UCSD-AML1 (cell line): ENCODE measurements around the gene SULT2B1.
"Not testable (repeated sequence)": the region's sequence is repeated elsewhere in the genome, so short reads cannot be mapped to it uniquely, and the experiment has no call there.

Experiments used
- DNase-seq: peaks from one replicate; lab custom pipeline; 2025; ENCODE audit not compliant: unreplicated experiment; lab: John Stamatoyannopoulos, UW

The SULT2B1 gene

DNA sequence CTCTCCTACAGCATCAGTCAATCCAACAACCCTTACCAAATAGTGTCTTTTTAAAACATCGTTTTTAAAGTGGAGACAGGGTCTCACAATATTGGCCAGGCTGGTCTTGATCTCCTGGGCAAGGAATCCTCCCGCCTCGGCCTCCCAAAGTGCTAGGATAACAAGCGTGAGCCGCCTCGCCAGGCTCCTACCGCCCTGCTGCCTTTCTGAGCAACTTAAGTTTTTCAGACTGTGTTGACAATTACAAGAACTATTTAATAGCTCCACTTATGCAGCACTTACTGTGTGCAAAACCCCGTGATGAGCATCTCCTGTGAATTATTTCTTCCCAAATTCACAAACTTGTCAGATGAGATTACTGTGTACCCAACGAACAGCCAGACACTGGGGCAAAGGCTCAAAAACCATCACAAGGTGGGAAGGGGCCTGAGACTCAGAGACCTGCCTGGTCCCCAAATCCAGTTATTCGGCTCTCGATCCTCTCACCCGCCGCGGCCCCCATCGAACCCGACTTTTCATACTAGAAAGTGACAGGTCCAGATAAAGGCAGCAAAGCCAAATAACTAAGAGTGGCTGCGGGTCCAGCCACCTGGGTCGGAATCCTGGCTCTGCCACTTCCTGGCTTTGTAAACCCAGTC is 66.4 kb downstream of the SULT2B1 start:
- no peak for DNase-seq

DNA sequence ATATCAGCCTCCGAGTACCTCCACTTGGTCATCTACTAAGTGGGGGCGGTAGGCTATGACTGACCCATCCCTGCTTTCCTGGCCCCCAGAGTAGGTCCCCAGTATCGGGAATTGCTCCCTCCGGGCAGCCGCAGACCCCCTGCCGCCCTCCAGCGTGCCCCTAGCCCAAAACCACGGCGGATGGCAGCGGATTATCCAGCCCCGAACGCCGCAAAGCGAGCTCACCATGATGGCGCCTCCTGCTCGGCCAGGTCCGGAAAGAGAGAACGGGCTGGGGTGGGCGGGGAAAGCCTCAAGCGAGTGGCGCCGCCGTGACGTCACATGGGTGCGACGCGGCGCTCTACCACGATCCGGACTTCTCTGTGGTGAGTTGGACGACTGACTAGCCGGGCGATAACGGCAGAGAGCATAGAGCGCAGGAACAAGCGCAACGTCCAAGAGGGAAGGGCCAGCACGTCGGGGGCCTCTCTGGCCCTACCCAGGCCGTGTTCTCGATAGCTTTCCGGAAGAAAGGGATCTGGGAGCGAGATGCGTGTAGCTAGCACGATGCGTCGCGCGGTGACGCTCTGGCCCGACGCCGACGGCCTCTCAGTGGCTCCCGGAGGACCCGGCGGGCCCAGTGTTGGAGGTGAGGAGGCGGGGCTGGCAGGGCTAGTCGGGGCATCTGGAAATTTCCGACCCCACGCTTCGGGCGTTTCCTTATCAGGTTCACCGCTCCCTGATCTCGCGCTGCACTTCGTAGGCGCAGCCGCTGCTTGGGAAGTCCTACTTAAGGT is 67.1 kb downstream of the SULT2B1 start, which contains the start of the genes RPL18 and SPHK2:
Gene RPL18 (minus strand): TSS at position 263 of the 776 bp plus-strand sequence. CDS start 35 bp downstream, at position 228.
Gene SPHK2 (plus strand): TSS at position 591 of the 776 bp plus-strand sequence. CDS start 1,009 bp downstream, outside the sequence.
- DNase-seq = peak; percentile 99

- no peak for DNase-seq
Measured at GRCh38 chr19:48619692-48620585, 68.0 kb downstream of the SULT2B1 start.

DNA sequence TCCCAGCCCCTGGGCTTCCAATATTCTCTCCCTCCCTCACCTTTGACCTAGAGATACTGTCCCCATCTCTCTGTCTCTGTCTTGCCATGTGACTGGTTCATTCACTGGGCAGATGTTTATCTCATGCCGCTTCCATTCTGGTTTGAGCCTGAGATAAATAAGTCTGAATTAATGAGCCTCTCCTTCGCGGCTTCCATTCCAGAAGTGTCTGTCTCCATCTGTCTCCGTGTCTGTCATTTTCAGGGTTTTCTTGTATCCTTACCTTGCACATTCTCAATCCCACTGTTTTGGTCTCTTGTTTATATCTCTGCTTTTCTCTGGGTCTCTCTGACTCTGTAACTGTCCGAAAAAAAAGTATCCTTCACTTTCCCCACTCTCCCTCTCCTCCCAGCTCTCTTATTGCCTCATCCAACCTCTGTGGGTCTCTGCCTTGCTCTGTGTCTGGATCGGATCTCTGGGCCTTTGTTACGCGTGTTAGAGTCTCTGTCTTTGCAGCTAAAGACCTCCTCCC is 71.6 kb downstream of the SULT2B1 start:
- no peak for DNase-seq

DNA sequence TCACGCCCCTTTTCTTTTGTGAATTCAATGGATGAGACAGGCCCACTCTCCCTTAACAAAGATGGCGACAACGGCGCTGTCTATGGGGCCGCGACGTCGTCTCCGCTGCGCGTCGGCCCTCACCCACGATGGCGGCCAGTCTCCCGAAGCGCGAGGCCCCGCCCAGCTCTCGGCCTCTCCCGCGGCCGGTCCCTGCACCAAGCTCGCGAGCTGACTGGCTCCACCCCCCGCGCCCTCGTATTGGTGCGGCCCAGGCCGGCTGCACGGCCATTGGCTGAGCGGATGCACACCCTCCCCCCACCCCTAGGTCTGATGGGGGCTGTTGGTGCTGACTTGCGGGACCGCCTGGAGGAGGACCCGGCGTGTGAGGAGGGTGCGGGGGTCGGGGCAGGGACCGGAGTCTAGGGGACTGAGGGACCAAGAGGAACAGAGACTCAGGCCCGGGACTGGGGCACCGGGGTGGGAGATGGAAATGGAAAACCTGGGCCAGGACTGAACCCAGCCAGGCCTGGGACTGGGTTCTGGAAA is 72.2 kb downstream of the SULT2B1 start:
- DNase-seq = peak; percentile 90

DNA sequence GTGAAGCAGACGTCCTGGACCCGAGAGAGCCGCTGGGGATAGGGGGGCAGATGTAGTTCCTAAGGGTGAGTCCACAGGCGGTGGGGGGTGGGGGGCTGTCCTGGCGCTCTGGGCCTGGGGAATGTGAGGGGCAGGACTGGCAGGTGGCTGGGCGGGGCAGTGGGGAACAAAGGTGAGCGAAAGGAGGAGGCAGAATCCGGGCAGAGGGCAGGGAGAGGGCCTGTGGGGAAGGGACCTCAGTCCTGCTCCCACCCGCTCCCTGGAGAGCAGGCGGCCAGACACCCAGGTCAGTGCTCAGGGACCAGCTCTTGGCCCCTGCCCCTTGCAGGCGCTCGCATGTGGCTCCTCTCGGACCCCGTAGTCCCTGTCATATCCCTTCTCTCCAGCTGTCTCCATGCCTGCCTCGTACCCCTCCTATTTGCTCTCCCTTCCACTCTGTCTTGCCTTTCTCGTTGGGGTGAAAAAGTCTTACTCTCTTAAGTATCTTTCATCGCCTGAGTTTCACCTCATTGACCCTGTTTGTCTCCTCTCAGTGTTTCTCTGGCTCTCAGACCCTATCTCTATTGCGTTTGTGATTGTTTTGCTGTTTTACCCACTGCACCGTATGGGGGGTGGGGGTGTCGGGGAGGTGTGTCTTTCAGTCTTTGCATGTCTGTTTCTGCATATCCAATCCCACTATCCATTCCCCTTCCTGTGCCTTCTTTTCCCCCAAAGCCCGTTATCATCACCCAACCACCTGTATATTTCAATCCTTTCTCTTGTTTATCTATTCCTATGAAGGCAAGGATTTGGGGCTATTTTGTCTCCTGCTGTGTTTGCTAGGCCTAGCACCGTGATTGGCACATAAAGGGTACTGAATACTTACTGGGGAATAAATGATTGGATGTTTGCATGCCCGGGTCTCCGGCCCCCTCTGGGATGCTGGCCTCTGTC is 73.1 kb downstream of the SULT2B1 start:
- no peak for DNase-seq

- DNase-seq = no peak
Measured at GRCh38 chr19:48625891-48626327, 73.9 kb downstream of the SULT2B1 start.

DNA sequence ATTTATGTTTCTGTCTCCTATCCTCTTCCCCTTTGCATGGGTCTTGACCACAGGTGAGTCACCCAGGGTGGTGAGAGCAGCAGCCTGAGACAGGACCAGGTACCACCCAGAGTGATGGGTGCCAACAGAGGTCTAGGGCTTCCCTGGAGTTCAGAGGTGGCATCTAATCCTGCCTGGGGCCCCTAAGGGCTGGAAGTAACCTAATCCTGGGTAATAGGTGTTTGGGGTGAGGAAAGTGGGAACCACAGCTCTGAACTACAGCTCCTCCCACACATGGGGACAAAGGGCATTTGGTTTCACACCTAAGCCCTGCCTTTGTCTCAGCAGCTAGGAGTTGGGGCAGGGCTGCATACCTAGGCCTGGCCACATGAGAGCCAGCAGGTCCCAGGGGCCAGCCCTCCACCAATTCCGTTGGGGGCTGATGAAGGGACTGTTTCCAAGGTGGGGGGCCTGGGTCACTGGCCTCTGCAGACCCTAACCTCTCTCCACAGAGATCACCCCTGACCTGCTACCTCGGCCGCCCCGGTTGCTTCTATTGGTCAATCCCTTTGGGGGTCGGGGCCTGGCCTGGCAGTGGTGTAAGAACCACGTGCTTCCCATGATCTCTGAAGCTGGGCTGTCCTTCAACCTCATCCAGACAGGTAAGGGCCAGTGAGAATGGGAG is 75.4 kb downstream of the SULT2B1 start:
- no peak for DNase-seq

DNA sequence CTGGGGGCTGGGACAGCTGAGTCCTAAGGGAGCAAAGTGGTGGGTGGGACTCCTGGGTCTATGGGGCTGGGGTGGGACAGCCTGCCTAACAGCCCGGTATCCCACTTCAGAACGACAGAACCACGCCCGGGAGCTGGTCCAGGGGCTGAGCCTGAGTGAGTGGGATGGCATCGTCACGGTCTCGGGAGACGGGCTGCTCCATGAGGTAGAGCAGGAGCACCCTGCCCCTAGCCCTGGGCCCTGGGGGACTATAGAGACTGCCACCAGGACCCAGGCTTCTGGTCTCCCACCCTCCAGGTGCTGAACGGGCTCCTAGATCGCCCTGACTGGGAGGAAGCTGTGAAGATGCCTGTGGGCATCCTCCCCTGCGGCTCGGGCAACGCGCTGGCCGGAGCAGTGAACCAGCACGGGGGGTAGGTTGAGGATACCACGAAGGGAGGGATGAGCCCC is 75.9 kb downstream of the SULT2B1 start:
- no peak for DNase-seq

DNA sequence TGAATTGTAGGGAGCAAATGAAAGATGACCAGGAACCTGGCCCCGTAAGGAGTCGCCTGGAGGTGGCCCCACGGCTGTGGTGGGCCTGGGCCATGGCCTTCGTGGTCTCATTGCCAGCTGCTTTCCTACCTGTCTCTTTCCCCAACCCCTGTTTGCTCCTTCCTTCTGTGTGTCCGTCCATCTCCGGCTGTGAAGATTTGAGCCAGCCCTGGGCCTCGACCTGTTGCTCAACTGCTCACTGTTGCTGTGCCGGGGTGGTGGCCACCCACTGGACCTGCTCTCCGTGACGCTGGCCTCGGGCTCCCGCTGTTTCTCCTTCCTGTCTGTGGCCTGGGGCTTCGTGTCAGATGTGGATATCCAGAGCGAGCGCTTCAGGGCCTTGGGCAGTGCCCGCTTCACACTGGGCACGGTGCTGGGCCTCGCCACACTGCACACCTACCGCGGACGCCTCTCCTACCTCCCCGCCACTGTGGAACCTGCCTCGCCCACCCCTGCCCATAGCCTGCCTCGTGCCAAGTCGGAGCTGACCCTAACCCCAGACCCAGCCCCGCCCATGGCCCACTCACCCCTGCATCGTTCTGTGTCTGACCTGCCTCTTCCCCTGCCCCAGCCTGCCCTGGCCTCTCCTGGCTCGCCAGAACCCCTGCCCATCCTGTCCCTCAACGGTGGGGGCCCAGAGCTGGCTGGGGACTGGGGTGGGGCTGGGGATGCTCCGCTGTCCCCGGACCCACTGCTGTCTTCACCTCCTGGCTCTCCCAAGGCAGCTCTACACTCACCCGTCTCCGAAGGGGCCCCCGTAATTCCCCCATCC is 76.7 kb downstream of the SULT2B1 start:
- DNase-seq = no peak

- DNase-seq = no peak
Measured at GRCh38 chr19:48629297-48629598, 77.3 kb downstream of the SULT2B1 start.

- no peak for DNase-seq
Measured at GRCh38 chr19:48629599-48630295, 77.8 kb downstream of the SULT2B1 start.

DNA sequence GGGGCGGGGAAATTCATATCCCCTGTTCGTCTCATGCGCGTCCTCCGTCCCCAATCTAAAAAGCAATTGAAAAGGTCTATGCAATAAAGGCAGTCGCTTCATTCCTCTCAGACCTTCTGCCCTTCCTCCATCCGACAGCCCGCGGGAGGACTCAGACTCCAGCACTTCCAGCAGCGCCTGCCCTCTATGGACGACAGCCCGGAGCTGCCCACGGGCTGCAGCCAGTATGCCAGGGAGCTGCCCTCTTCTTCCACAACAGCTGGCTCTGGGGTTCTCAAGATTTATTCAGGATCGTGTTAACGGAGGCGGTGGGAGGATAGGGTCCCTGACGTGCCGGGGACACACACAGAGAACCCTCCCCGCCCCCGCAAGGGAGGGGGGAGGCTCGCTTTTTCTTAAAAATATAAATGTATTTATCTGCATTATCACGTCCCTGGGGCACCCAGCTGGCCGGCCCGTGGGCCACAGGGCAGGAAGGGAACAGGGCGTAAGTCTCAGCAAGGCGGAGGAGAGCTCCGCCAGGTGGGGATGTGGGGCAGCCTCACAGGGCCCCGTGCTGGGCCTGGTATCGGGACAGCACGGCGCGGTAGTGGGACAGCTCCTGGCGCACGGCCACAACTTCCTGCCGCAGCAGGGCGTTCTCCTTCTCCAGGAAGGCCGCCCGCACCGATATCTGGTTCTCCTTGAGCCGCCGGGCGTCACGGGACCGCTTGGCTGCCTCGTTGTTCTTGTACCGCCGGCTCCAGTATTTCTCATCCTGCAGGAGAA is 78.5 kb downstream of the SULT2B1 start:
- DNase-seq = peak; percentile 51

GRCh38 chr19:48631225-48631624 is 79.3 kb downstream of the SULT2B1 start:
- DNase-seq = no peak

- DNase-seq = not testable (repeated sequence)
Measured at GRCh38 chr19:48632286-48632685, 80.3 kb downstream of the SULT2B1 start.

DNA sequence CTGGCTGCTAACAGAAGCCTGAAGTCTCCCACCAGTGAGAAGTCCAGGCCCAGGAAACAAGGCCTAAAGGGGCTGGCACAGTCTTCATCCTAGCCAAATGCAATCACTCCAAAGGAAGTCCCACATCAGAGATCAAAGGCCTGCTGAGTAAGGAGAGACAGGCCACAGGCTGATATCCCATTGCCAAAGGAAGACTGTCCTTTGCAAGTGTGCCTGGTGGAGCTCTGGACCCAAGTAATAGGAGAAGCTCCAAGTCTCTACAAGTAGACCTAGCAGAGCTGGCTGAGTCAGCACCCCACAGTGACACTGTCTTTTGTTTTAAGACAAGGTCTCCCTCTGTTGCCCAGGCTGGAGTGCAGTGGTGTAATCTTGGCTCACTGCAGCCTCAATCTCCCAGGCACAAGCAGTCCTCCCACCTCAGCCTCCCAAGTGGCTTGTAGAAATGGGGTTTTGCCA is 80.7 kb downstream of the SULT2B1 start:
- peak; percentile 24 for DNase-seq
